Activated naive CD4-positive, alpha-beta T cell treated with anti-CD3 and anti-CD28 coated beads, Interleukin-2, amount 50 U/mL, for 24 hours (primary cell): ENCODE data around the gene DLX3.

ENCODE experiments used
- H3K27ac Mint-ChIP-seq: one replicate; pipeline ENCODE4 v1.8.0; 2021; ENCODE audit warnings: mild to moderate bottlenecking, mixed read lengths
- H3K27me3 Mint-ChIP-seq: one replicate; pipeline ENCODE4 v1.8.0; 2021; ENCODE audit warnings: mixed read lengths
- H3K36me3 Mint-ChIP-seq: one replicate; pipeline ENCODE4 v1.8.0; 2021; ENCODE audit warnings: mixed read lengths
- H3K4me1 Mint-ChIP-seq: one replicate; pipeline ENCODE4 v1.8.0; 2021; ENCODE audit warnings: mixed read lengths
- H3K4me3 Mint-ChIP-seq: one replicate; pipeline ENCODE4 v1.8.0; 2021; ENCODE audit warnings: mild to moderate bottlenecking, mixed read lengths
- H3K9me3 Mint-ChIP-seq: one replicate; pipeline ENCODE4 v1.8.0; 2021; ENCODE audit warnings: mixed read lengths

The DLX3 gene

DNA sequence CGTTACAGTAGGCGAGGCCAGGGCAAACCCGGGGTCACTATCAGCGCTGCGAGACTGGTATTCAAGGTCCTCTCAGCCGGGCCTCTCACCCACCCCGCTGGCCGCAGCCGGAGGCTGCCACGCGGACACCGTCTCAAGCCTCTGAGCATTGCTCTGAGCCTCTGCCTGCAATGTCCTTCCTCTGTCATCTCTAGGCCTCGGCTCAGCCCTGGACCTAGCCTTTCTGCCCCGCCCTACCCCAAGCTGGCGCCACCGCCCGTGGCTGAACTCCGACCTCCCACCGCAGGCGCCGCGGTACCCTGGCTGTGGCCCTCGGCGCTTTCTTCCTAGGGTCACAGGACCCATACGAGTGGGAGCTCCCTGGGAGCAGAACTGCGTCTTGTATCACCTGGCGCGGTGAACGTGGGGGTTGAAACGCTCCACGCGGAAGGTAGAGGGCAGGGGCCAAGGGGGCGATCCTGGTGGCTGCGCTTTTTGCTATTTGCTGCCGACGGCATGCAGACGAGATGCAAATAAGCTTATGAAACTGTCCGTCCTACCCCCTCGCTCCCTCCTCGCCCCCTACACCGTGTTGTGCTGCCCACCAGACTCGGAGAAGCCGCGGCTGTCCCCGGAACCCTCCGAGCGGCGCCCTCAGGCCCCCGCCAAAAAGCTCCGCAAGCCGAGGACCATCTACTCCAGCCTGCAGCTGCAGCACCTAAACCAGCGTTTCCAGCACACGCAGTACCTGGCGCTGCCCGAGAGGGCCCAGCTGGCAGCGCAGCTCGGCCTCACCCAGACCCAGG is 22.3 kb downstream of the DLX3 start:
- Mint-ChIP-seq H3K9me3 (no peaks in the 10 kb centered on the region), H3K27me3 (peaks cover 28% of the 10 kb centered on the region), H3K27ac (no peak overlapping the region), H3K36me3 (peaks cover 2% of the 10 kb centered on the region), H3K4me3 (no peak overlapping the region), H3K4me1 (peaks cover 22% of the 10 kb centered on the region)

- H3K27me3 Mint-ChIP-seq, result peaks cover 32% of the 10 kb centered on the region
- peaks cover 22% of the 10 kb centered on the region for H3K4me1 Mint-ChIP-seq
- peaks cover 2% of the 10 kb centered on the region for H3K36me3 Mint-ChIP-seq
- H3K27ac Mint-ChIP-seq, result no peak overlapping the region
- H3K9me3 Mint-ChIP-seq, result no peaks in the 10 kb centered on the region
- no peak overlapping the region for H3K4me3 Mint-ChIP-seq
Measured at GRCh38 chr17:49971848-49972485, 23.1 kb downstream of the DLX3 start.

DNA sequence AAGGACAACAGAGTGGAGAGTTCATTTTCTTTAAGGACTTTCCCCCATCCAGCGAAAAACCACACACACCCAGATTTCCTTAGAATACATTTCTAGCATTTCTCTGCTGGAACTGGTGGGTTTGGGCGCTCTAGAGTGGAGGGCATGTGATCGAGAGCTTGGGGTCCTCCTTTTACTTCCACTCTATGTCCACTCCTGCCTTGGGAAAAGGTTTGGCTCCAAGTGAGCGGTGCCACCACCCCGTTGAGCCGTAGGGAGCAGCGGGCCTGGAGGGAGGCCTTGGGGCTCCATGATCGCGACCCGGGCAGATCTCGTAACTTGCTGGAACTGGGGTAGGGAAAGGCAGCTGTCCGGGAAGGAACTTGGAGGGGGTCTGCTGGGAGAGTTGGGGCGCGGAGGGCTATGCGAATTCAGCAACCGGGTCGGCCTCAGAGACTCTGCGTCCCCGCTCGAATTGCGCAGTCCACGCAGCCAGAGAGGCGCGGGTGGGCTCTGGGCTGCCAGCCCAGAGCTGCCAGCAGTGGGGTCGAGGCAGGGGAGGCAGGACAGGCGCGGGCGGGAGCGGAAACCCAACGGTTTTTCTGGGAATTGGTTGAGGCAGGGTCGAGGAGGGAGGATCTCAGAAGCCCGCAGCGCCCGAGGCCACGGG is 23.7 kb downstream of the DLX3 start:
- Mint-ChIP-seq H3K9me3 (no peaks in the 10 kb centered on the region), H3K27ac (no peak overlapping the region), H3K4me1 (peaks cover 22% of the 10 kb centered on the region), H3K4me3 (peak overlapping the region; percentile 30), H3K36me3 (peaks cover 2% of the 10 kb centered on the region), H3K27me3 (peaks cover 33% of the 10 kb centered on the region)

DNA sequence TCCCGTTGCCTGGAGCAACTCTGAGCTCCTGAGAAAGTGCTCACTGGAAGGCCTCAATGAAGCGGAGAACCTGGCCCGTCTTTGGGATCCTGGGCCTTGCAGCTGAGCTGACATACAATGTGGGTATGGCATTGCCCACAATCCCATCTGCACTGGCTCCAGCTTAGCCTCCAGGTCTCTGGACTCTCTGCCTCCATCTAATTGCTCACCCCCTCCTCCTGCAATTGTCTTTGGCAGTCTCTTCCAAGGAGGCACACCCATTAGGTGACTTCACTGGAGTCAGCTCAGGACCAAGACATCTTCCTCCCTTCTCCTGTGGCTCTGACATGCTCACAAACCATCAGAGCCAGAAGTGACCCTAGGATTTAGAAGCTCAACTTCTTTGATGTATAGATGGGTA is 24.5 kb downstream of the DLX3 start:
- Mint-ChIP-seq H3K27ac (no peak overlapping the region), H3K4me3 (peak overlapping the region; percentile 92), H3K9me3 (no peaks in the 10 kb centered on the region), H3K27me3 (peaks cover 38% of the 10 kb centered on the region), H3K36me3 (peaks cover 5% of the 10 kb centered on the region), H3K4me1 (peaks cover 29% of the 10 kb centered on the region)

DNA sequence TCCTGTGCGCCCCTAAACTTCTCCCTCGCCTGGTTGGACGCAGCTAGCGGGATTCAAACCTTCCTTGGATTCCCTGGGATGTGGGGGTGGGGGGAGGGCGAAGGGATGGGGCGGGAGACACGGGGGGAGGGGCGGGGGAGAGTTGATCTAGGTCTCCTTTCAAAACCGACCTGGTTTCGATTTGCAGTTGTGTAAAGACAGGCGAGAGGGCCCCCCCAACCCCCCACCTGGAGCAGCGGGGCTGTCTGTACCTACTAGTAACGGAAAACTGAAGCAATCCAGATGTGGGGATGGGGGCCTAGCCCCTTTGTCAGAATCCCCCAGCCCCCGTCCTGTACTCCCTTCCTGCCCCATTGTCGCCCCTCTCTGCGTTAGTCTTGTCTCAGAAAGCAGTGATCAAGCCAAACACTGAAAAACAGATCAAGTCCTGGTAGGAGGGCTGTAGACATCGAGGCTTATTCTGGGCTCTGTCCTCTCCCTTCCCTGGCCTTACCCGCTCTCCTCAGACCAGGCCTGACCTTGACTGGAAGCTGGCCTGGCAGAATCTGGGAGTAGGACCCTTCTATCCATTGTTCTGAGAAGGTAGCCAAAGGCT is 25.1 kb downstream of the DLX3 start:
- Mint-ChIP-seq H3K27me3 (peaks cover 43% of the 10 kb centered on the region), H3K36me3 (peaks cover 5% of the 10 kb centered on the region), H3K9me3 (no peaks in the 10 kb centered on the region), H3K4me3 (peak overlapping the region; percentile 92), H3K4me1 (peaks cover 34% of the 10 kb centered on the region), H3K27ac (no peak overlapping the region)

GRCh38 chr17:49969134-49969759 is 25.8 kb downstream of the DLX3 start, which contains the start of gene DLX4:
Gene DLX4, plus strand, starts transcription at chr17:49969190. Its CDS starts 279 bp downstream, at chr17:49969469.
- peaks cover 47% of the 10 kb centered on the region for H3K27me3 Mint-ChIP-seq
- peaks cover 41% of the 10 kb centered on the region for H3K4me1 Mint-ChIP-seq
- H3K36me3 Mint-ChIP-seq, result peaks cover 5% of the 10 kb centered on the region
- no peaks in the 10 kb centered on the region for H3K9me3 Mint-ChIP-seq
- H3K27ac Mint-ChIP-seq, result peak within 1 kb of the TSS; percentile 57
- peak within 1 kb of the TSS; percentile 92 for H3K4me3 Mint-ChIP-seq

GRCh38 chr17:49968405-49969133 is 26.5 kb downstream of the DLX3 start:
- H3K4me1 Mint-ChIP-seq, result peaks cover 48% of the 10 kb centered on the region
- peaks cover 7% of the 10 kb centered on the region for H3K36me3 Mint-ChIP-seq
- peak overlapping the region; percentile 57 for H3K27ac Mint-ChIP-seq
- H3K27me3 Mint-ChIP-seq, result peaks cover 50% of the 10 kb centered on the region
- peak overlapping the region; percentile 92 for H3K4me3 Mint-ChIP-seq
- no peaks in the 10 kb centered on the region for H3K9me3 Mint-ChIP-seq

DNA sequence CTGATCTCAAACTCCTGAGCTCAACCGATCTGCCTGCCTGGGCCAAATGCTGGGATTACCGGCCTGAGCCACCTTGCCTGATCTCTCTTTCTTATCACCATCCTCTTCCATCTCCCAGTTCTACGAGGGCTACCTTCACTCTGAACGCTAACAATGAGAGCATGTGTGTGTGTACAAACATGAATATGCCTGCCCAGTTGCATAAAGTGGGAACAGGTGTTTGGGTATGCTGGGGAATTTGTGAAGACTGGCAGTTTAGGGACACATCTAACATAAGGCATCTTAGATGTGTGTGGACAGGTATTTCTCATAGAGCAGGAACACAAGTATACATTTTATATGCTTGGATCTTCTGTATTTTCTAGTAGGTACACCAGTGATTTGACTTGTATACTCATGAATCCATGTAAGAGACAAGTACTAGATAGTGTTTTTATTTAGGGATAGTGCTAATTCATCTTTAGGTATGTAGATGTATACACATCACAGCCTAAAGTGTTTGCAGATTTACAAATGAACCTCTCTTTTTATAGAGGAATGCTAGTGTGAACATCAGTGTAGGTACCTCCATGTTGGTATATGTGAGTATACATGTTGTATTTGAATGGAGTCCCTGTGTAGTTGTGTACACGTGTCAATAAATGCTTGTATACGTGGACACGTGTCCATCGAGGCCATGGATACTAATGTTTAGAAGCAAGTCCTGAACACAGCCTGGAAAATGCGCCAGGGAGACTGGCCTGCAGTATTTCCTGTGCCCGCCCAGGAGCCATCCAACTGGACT is 27.2 kb downstream of the DLX3 start:
- Mint-ChIP-seq H3K4me1 (peaks cover 52% of the 10 kb centered on the region), H3K27ac (no peak overlapping the region), H3K9me3 (no peaks in the 10 kb centered on the region), H3K36me3 (peaks cover 7% of the 10 kb centered on the region), H3K27me3 (peaks cover 53% of the 10 kb centered on the region), H3K4me3 (peak overlapping the region; percentile 57)

- H3K4me1 Mint-ChIP-seq, result peaks cover 52% of the 10 kb centered on the region
- H3K27ac Mint-ChIP-seq, result no peak overlapping the region
- peaks cover 58% of the 10 kb centered on the region for H3K27me3 Mint-ChIP-seq
- peaks cover 7% of the 10 kb centered on the region for H3K36me3 Mint-ChIP-seq
- no peaks in the 10 kb centered on the region for H3K9me3 Mint-ChIP-seq
- H3K4me3 Mint-ChIP-seq, result no peak overlapping the region
Measured at GRCh38 chr17:49967205-49967604, 27.8 kb downstream of the DLX3 start.

GRCh38 chr17:49966767-49967166 is 28.3 kb downstream of the DLX3 start:
- Mint-ChIP-seq H3K4me3 (no peak overlapping the region), H3K9me3 (no peaks in the 10 kb centered on the region), H3K27ac (no peak overlapping the region), H3K4me1 (peaks cover 52% of the 10 kb centered on the region), H3K27me3 (peaks cover 60% of the 10 kb centered on the region), H3K36me3 (peaks cover 7% of the 10 kb centered on the region)

- Mint-ChIP-seq H3K4me3 (peak overlapping the region; percentile 49), H3K4me1 (peaks cover 41% of the 10 kb centered on the region)
Measured at GRCh38 chr17:49965524-49965909, 29.5 kb downstream of the DLX3 start.

DNA sequence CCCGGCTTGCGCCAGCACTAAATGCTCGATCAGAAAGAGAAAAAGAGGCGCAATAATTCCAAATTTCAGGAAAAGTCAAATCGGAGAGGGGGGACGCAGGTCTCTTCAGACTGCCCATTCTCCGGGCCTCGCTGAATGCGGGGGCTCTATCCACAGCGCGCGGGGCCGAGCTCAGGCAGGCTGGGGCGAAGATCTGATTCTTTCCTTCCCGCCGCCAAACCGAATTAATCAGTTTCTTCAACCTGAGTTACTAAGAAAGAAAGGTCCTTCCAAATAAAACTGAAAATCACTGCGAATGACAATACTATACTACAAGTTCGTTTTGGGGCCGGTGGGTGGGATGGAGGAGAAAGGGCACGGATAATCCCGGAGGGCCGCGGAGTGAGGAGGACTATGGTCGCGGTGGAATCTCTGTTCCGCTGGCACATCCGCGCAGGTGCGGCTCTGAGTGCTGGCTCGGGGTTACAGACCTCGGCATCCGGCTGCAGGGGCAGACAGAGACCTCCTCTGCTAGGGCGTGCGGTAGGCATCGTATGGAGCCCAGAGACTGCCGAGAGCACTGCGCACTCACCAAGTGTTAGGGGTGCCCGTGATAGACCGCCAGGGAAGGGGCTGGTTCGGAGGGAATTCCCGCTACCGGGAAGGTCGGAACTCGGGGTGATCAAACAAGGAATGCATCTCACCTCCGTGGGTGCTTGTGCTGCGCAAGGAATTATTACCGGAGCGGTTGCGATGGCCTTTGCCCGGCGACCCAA is 30.1 kb downstream of the DLX3 start:
- H3K27ac Mint-ChIP-seq, result no peak overlapping the region
- peaks cover 7% of the 10 kb centered on the region for H3K36me3 Mint-ChIP-seq
- H3K4me1 Mint-ChIP-seq, result peaks cover 36% of the 10 kb centered on the region
- no peaks in the 10 kb centered on the region for H3K9me3 Mint-ChIP-seq
- H3K4me3 Mint-ChIP-seq, result peak overlapping the region; percentile 74
- H3K27me3 Mint-ChIP-seq, result peaks cover 49% of the 10 kb centered on the region

More at GRCh38 chr17:49965524-49965909, 29.5 kb downstream of the DLX3 start:
- Mint-ChIP-seq H3K27ac (no peak overlapping the region), H3K9me3 (no peaks in the 10 kb centered on the region), H3K27me3 (peaks cover 54% of the 10 kb centered on the region), H3K36me3 (peaks cover 7% of the 10 kb centered on the region)

GRCh38 chr17:49964303-49964768 is 30.7 kb downstream of the DLX3 start:
- peaks cover 31% of the 10 kb centered on the region for H3K4me1 Mint-ChIP-seq
- H3K27me3 Mint-ChIP-seq, result peaks cover 48% of the 10 kb centered on the region
- H3K36me3 Mint-ChIP-seq, result peaks cover 5% of the 10 kb centered on the region
- H3K27ac Mint-ChIP-seq, result no peak overlapping the region
- H3K9me3 Mint-ChIP-seq, result no peaks in the 10 kb centered on the region
- peak overlapping the region; percentile 74 for H3K4me3 Mint-ChIP-seq
